ENCODE measurements around the gene TBL1XR1. TPM values are rescaled to one million over a fixed set of nuclear protein-coding genes. Genes with fewer than 3 reads are reported as not detected.

The TBL1XR1 gene
- total RNA-seq, 4 donors from 2014 or later = 55.6 to 281 (median 102) TPM

- Histone ChIP-seq H3K27ac (peak overlapping the region in 1 of 2 donors; percentile 14), H3K4me3 (no peak overlapping the region), H3K27me3 (no peaks in the 10 kb centered on the region), H3K36me3 (no peaks in the 10 kb centered on the region), H3K9me3 (no peaks in the 10 kb centered on the region), H3K4me1 (no peaks in the 10 kb centered on the region)
- peak; percentile 44 to 48 for DNase-seq
- TF ChIP-seq POLR2A (IDR thresholded peaks at IDR 0.05) (no peak), CTCF (IDR thresholded peaks at IDR 0.05) (no peak)
- intact Hi-C loops (cut with DNase I; ENCODE audit: low total_unique reads) = no loop called here
Measured at GRCh38 chr3:177041021-177041729, 156.1 kb downstream of the TBL1XR1 start.

- no peak for DNase-seq
- H3K27ac ChIP-seq = no peak overlapping the region
- TF ChIP-seq CTCF (IDR thresholded peaks at IDR 0.05) (no peak), POLR2A (IDR thresholded peaks at IDR 0.05) (no peak)
- H3K9me3 ChIP-seq = no peaks in the 10 kb centered on the region
- no peak overlapping the region for H3K4me3 ChIP-seq
- H3K4me1 ChIP-seq = no peaks in the 10 kb centered on the region
- H3K27me3 ChIP-seq = no peaks in the 10 kb centered on the region
- no peaks in the 10 kb centered on the region for H3K36me3 ChIP-seq
- intact Hi-C loops (cut with DNase I; ENCODE audit: low total_unique reads) = no loop called here
Measured at GRCh38 chr3:177039490-177040274, 157.6 kb downstream of the TBL1XR1 start.

- H3K4me3 ChIP-seq = no peak overlapping the region
- intact Hi-C loops (cut with DNase I; ENCODE audit: low total_unique reads) = no loop called here
- no peak for DNase-seq
- no peak for TF ChIP-seq CTCF (IDR thresholded peaks at IDR 0.05)
- TF ChIP-seq POLR2A (IDR thresholded peaks at IDR 0.05) = no peak
- no peaks in the 10 kb centered on the region for H3K9me3 ChIP-seq
- no peak overlapping the region for H3K27ac ChIP-seq
- no peaks in the 10 kb centered on the region for H3K27me3 ChIP-seq
- H3K36me3 ChIP-seq = no peaks in the 10 kb centered on the region
- no peaks in the 10 kb centered on the region for H3K4me1 ChIP-seq
Measured at GRCh38 chr3:177037241-177037640, 160.0 kb downstream of the TBL1XR1 start.

GRCh38 chr3:177035676-177036075 lies 161.6 kb downstream of the TBL1XR1 start:
- no peak overlapping the region for H3K27ac ChIP-seq
- no peaks in the 10 kb centered on the region for H3K36me3 ChIP-seq
- TF ChIP-seq POLR2A (IDR thresholded peaks at IDR 0.05) (no peak), CTCF (IDR thresholded peaks at IDR 0.05) (no peak)
- no peaks in the 10 kb centered on the region for H3K4me1 ChIP-seq
- intact Hi-C loops (cut with DNase I; ENCODE audit: low total_unique reads) = no loop called here
- no peaks in the 10 kb centered on the region for H3K27me3 ChIP-seq
- no peak overlapping the region for H3K4me3 ChIP-seq
- no peaks in the 10 kb centered on the region for H3K9me3 ChIP-seq
- DNase-seq = no peak

GRCh38 chr3:177034832-177035475 lies 162.3 kb downstream of the TBL1XR1 start:
- no peak for DNase-seq
- intact Hi-C loops (cut with DNase I; ENCODE audit: low total_unique reads) = no loop called here
- TF ChIP-seq POLR2A (IDR thresholded peaks at IDR 0.05) (no peak), CTCF (IDR thresholded peaks at IDR 0.05) (no peak)
- Histone ChIP-seq H3K27me3 (no peaks in the 10 kb centered on the region), H3K4me1 (no peaks in the 10 kb centered on the region), H3K4me3 (no peak overlapping the region), H3K36me3 (no peaks in the 10 kb centered on the region), H3K9me3 (no peaks in the 10 kb centered on the region), H3K27ac (no peak overlapping the region)
